ENCODE results near the gene COL5A2. TPM values are rescaled to one million over a fixed set of nuclear protein-coding genes. Genes with fewer than 3 reads are reported as not detected.
A peak's percentile ranks its signal among the peaks of the same experiment; 100 is the strongest.

Gene COL5A2
- total RNA-seq, 1 donor from 2014 or later: 11.2 TPM

DNA sequence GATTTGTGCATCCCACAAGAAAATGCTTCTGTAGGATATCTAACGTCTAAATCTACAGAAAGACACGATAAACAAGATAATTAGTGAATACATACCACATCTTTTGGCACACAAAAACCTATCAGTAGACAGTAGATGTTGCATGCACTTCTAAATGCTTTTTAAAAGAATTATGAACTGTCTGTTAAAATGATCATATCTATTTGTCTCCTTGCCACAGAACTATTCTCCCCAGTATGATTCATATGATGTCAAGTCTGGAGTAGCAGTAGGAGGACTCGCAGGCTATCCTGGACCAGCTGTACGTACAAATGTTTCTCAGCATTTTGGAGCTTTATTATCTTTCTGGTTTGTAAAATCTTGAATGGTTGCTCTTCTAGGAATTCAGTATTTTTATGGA lies 192.7 kb downstream of the COL5A2 start:
- H3K9me3 Mint-ChIP-seq: no peaks in the 10 kb centered on the region
- Histone ChIP-seq H3F3A (ENCODE audit: low read depth) (no peaks in the 10 kb centered on the region), H3K27me3 (no peaks in the 10 kb centered on the region), H3K27ac (no peak overlapping the region), H4K20me1 (ENCODE audit: low read depth) (no peaks in the 10 kb centered on the region), H3K4me1 (no peaks in the 10 kb centered on the region), H3K36me3 (no peaks in the 10 kb centered on the region), H3K9me3 (ENCODE audit: low read depth) (no peaks in the 10 kb centered on the region), H2AFZ (replicated peaks) (no peak overlapping the region), H3K4me2 (no peak overlapping the region), H3K9ac (no peak overlapping the region), H3K79me2 (ENCODE audit: low read depth) (no peaks in the 10 kb centered on the region), H3K4me3 (no peak overlapping the region)
- no peaks in the 10 kb centered on the region for H3K27me3 Mint-ChIP-seq (ENCODE audit: insufficient read depth, low read depth)
- DNase-seq (ENCODE audit: low spot score): no peak
- H3K36me3 Mint-ChIP-seq: no peaks in the 10 kb centered on the region
- H3K4me3 Mint-ChIP-seq: no peak overlapping the region
- H3K27ac Mint-ChIP-seq: no peak overlapping the region
- TF ChIP-seq, protein P1, sequence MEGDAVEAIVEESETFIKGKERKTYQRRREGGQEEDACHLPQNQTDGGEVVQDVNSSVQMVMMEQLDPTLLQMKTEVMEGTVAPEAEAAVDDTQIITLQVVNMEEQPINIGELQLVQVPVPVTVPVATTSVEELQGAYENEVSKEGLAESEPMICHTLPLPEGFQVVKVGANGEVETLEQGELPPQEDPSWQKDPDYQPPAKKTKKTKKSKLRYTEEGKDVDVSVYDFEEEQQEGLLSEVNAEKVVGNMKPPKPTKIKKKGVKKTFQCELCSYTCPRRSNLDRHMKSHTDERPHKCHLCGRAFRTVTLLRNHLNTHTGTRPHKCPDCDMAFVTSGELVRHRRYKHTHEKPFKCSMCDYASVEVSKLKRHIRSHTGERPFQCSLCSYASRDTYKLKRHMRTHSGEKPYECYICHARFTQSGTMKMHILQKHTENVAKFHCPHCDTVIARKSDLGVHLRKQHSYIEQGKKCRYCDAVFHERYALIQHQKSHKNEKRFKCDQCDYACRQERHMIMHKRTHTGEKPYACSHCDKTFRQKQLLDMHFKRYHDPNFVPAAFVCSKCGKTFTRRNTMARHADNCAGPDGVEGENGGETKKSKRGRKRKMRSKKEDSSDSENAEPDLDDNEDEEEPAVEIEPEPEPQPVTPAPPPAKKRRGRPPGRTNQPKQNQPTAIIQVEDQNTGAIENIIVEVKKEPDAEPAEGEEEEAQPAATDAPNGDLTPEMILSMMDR (IDR thresholded peaks at IDR 0.05): no peak
- TF ChIP-seq EZH2 (IDR thresholded peaks at IDR 0.05) (no peak), EZH2phosphoT487 (IDR thresholded peaks at IDR 0.05) (no peak)
- no peaks in the 10 kb centered on the region for H3K4me1 Mint-ChIP-seq

DNA sequence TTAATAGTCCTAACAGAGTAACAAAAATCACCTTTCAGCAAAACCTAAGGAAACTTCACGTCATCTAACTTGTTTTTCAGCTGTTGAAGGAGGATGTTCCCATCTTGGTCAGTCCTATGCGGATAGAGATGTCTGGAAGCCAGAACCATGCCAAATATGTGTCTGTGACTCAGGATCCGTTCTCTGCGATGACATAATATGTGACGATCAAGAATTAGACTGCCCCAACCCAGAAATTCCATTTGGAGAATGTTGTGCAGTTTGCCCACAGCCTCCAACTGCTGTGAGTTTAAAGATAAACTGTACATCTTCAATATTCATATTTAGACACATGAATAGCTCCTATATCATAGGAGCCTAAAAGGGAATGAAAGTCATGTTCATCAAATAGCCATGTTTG lies 194.9 kb downstream of the COL5A2 start:
- no peak overlapping the region for H3K9ac ChIP-seq
- no peak for DNase-seq (ENCODE audit: low spot score)
- peaks cover 2% of the 10 kb centered on the region for H3K4me1 Mint-ChIP-seq
- H3K4me3 Mint-ChIP-seq: no peak overlapping the region
- no peaks in the 10 kb centered on the region for H4K20me1 ChIP-seq (ENCODE audit: low read depth)
- TF ChIP-seq, protein P1 (IDR thresholded peaks at IDR 0.05): no peak
- TF ChIP-seq EZH2phosphoT487 (IDR thresholded peaks at IDR 0.05) (no peak), EZH2 (IDR thresholded peaks at IDR 0.05) (no peak)
- no peaks in the 10 kb centered on the region for H3K27me3 Mint-ChIP-seq (ENCODE audit: insufficient read depth, low read depth)
- H3K4me2 ChIP-seq: no peak overlapping the region
- no peaks in the 10 kb centered on the region for H3K9me3 ChIP-seq (ENCODE audit: low read depth)
- no peaks in the 10 kb centered on the region for H3K36me3 Mint-ChIP-seq
- no peaks in the 10 kb centered on the region for H3K4me1 ChIP-seq
- no peaks in the 10 kb centered on the region for H3K9me3 Mint-ChIP-seq
- H2AFZ ChIP-seq (replicated peaks): no peak overlapping the region
- no peaks in the 10 kb centered on the region for H3F3A ChIP-seq (ENCODE audit: low read depth)
- H3K36me3 ChIP-seq: no peaks in the 10 kb centered on the region
- no peak overlapping the region for H3K27ac Mint-ChIP-seq
- H3K27me3 ChIP-seq: no peaks in the 10 kb centered on the region
- H3K79me2 ChIP-seq (ENCODE audit: low read depth): no peaks in the 10 kb centered on the region
- no peak overlapping the region for H3K4me3 ChIP-seq
- H3K27ac ChIP-seq: no peak overlapping the region

DNA sequence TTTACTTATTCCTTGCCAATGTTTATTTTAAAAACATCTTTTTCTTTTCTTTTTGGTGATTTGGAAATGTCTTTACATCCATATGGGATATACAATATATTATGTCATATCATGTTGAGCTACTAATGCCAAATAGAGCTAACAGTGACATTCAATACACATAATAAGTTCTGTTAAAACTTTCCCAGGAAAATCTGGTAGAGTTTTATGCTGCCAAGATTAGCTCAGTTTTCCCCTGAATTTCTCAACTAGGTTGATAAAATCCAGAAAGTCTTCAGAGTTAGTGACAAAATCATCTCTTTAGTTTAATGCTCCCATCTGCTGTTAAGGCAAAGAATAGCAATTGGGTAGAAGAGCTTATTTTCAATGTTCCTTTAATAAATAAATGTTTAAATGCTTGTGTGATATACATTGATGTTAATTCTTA lies 195.5 kb downstream of the COL5A2 start:
- Mint-ChIP-seq H3K36me3 (no peaks in the 10 kb centered on the region), H3K27me3 (ENCODE audit: insufficient read depth, low read depth) (no peaks in the 10 kb centered on the region), H3K9me3 (no peaks in the 10 kb centered on the region), H3K27ac (no peak overlapping the region), H3K4me1 (peaks cover 7% of the 10 kb centered on the region), H3K4me3 (no peak overlapping the region)
- no peaks in the 10 kb centered on the region for H3K79me2 ChIP-seq (ENCODE audit: low read depth)
- H4K20me1 ChIP-seq (ENCODE audit: low read depth): no peaks in the 10 kb centered on the region
- no peaks in the 10 kb centered on the region for H3K36me3 ChIP-seq
- no peak for TF ChIP-seq EZH2phosphoT487 (IDR thresholded peaks at IDR 0.05)
- TF ChIP-seq, protein P1 (IDR thresholded peaks at IDR 0.05): peak; percentile 29
- H3K9ac ChIP-seq: no peak overlapping the region
- no peak for DNase-seq (ENCODE audit: low spot score)
- no peak overlapping the region for H3K27ac ChIP-seq
- no peaks in the 10 kb centered on the region for H3K9me3 ChIP-seq (ENCODE audit: low read depth)
- no peaks in the 10 kb centered on the region for H3K4me1 ChIP-seq
- no peaks in the 10 kb centered on the region for H3F3A ChIP-seq (ENCODE audit: low read depth)
- no peak overlapping the region for H3K4me2 ChIP-seq
- H2AFZ ChIP-seq (replicated peaks): no peak overlapping the region
- H3K4me3 ChIP-seq: no peak overlapping the region
- H3K27me3 ChIP-seq: no peaks in the 10 kb centered on the region
